RPMI7951 (cell line): ENCODE data around the gene ATG4B. TPM values are rescaled to one million over a fixed set of nuclear protein-coding genes. Genes with fewer than 3 reads are reported as not detected.
"Not testable (repeated sequence)": the region's sequence is repeated elsewhere in the genome, so short reads cannot be mapped to it uniquely, and the experiment has no call there.

ENCODE experiments used
- DNase-seq: peaks from one replicate; pipeline ENCODE4 v3.0.0-alpha.2; 2012; ENCODE audit warnings: low read depth
- total RNA-seq: library from RNA; depleted of rRNA; stranded (reverse); fragments of >200 nt; shearing (Covaris generic); gene quantifications from 2 replicates; pipeline ENCODE4 v1.2.3, GENCODE V29; 2014

Gene ATG4B
- total RNA-seq, 1 experiment from 2014 or later: 79.8 TPM

DNA sequence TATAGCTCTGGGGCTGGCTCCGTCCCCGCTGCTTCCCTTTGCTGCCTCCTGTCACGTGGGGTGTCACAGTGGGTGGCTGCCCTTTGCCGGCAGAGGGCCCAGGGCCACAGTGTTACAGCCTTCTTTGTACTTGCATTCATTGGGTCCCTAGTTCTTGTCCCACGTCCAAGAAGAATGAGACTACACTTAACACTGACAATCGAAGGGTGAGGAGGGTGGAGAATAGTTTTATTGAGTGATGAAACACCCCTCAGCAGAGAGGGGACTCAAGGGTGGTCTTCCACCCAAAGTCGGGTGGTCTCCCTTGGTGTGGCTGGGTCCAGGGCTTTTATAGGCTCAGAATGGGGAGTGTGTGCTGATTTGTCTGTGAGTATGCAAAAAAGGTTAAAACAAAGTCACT, 1.9 kb downstream of the ATG4B start:
- DNase-seq: no peak

DNA sequence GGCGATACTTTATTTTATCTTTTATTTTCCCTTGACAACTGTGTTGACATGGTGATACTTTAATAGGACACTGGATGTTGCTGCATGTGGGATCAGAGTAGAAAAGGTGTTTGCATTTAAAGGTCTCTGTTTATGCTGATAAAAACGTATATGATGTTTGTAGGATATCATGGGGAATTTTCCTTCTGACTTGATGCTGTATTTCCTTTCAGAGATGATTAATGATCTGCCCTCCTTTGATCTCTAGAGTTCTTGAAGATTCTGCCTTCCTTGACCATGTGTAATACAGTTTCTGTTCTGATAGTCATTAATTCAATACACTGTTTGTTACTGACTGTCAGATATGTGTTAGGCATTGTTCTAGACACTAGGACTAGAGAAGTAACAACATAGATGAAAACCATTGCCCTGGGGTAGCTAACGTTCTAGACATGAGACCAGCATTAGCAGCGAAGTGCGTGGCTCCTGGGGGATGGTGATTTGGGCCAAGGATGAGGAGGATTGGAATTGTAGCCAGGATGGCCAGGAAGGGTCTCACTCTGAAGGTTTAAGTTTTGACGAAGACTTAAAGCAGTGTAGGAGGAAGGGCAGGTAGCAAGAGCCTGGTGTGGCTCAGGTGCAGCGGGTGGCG, 2.8 kb downstream of the ATG4B start:
- DNase-seq: no peak

DNA sequence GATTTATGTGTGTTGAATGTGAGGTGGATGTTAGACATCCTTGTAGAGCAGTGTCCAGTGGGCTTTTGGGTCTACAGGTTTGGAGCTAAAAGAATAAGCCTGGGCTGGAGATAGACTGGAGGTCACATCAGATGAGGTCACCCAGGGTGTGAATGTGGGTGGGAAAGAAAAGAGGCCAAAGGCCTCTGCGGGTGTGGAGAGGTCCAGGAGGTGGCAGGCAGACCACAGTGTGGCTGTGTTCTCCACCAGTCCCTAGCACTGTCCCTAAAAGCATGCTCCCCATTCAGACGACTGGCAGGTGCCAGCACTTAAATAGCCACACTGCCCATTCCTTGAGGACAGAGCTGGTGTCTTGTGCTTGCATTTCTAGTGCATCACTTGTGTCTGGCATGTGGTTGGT, 4.1 kb downstream of the ATG4B start:
- no peak for DNase-seq

DNA sequence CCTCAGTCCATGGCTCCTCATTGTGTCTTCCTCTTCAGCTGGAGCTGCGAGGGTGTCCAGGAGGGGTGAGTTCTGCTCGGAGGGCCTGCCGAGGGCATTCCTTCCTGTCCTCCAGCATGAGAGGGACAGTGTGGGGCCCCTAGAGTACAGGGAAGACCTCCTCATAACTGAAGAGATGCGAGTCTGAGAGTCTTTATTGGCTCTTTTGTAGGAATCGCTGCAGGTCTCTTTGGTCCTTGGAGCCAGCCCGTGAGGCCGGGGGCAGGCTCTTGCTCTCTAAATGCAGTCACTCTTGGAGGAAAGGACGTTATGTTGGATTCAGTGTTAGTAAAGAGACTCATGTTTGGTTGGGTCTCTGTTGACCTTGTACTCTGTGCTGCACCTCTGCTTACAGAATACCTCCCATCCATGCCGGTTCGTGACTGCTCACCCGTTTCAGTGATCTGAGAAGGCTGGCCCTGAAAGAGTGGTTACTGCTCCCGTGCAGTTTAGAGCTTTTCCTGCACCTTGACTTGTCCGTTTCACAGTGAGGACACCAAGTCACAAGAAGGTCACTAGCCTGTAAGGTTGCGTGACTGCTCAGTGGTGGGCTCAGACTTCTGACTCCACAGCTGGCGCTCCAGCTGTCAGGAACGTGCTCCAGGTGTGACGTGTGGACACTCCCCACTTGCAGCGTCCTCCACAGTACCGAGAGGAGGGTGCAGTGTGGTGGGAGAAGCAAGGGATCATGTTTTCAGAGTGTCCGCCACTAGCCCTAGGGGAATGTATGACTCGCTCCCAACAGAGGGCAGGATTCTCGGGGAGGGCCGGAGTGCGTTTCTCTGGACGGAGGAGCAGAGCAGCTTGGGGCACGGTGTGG, 7.8 kb downstream of the ATG4B start:
- no peak for DNase-seq

DNA sequence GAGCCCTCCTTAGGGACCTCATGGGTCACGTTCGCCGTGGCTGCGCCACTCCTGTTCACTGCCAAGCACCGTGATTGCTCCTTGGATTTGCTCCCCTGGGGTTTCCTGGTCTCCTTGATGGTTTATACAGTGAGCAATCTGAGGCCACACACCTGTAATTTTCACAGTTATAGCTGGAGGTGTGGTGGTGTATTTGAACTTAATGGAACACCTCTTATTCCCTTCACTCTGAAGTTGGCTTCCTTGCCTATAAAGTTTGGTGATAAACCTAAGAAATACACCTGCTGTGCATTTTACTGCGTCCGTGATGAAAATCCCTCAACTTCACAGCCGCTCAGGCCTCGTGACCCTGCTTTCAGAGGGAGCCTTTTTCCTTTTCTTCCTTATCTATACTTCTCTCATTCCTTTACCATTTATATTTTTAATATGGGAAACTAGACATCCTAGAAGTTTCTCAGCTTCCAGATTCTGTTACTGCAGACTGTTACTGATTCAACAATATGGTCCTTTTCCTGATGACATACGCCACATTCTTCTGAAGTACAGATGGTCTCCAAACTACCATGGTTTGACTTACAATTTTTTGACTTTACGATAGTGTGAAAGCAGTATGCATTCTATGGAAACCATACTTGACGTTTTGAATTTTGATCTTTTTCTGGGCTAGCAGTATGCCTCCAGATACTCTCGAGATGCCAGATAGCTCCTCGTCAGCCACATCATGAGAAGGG, 8.6 kb downstream of the ATG4B start:
- no peak for DNase-seq

DNA sequence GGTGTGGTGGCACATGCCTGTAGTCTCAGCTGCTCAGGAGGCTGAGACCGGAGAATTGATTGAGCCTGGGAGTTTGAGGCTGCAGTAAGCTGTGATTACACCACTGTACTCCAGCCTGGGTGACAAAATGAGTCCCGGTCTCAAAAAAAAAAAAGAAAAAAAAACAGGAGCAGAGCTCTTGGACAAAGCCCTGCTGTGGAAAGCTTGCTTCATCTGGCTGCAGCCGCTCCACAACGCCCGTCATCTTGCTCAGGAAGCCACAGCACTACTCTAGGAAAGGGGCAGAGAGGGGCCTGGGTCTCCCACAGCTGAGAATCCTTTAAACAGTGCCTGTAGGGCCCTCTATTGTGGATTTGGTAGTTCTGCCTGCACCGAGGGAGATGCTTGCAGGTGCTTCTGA, 11.0 kb downstream of the ATG4B start:
- DNase-seq: no peak

DNA sequence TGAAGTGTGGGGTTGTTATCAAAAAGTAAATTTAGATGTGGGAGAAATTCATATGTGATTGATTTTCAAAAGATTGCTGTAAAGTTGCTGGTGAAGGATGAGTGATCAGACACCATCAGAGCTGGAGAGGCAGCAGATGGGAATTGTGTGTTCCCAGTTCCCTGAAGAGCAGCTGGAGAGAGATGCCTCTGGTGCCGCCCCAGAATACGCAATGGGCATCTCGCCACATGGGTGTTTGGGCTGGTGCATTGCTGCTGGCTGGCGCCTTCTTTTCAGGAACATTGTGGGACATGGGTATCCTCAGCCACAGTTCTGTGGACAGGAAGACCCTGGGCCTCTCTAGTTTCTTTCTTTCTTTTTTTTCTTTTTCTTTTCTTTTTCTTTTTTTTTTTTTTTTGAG, 11.9 kb downstream of the ATG4B start:
- DNase-seq: no peak

DNA sequence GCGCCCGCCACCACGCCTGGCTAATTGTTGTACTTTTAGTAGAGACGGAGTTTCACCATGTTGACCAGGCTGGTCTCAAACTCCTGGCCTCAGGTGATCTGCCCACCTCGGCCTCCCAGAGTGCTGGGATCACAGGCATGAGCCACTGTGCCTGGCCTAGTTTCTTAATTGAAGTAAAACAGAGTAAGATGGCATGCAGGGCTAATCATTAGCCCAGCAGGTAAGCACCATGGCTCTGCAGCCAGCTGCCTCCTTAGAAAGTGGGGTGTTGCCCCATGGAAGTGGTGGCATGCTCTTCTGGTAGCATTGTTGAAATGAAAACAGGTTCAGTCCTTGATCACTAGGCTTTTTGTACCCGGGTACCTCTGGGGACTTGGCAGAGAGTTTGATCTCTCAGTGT, 12.4 kb downstream of the ATG4B start:
- no peak for DNase-seq

DNA sequence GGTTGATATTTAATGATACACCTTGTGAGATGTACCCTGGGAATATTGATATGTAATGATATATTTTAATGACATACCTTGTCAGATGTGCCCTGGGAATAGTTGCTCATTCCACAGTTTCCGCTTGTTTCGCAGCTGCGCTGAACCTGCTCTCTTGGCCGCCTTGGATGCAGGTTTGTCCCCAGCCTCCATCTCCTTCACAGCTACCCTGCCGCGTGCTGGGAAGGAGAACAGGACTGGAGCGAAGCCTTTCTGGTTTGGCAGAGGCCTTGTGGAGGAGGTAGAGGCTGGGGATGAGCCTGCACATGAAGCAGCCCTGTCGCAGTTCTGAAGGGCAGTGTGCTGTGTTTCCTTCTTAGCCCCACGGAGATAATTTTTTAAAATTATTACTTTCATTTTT, 14.6 kb downstream of the ATG4B start:
- no peak for DNase-seq

DNA sequence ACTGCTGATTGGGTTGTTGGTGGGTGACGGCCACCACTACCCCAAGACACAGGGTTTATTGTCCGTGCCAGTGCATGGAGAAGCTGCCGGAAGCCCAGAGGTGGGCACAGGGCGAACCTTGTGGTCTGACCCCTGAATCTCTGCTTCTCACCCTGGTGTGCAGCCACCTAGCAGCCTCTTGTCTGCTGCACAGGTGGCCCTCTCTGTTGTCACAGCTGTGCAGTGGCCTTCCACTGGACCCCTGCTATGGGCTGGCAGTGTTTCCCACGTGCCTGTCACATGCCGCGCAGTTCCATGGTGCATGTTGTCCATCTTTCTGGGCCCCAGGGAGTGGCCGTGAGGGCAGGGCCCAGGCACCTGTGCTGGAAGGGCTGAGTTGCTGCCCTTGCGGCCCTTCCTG, 15.2 kb downstream of the ATG4B start:
- DNase-seq: no peak

DNA sequence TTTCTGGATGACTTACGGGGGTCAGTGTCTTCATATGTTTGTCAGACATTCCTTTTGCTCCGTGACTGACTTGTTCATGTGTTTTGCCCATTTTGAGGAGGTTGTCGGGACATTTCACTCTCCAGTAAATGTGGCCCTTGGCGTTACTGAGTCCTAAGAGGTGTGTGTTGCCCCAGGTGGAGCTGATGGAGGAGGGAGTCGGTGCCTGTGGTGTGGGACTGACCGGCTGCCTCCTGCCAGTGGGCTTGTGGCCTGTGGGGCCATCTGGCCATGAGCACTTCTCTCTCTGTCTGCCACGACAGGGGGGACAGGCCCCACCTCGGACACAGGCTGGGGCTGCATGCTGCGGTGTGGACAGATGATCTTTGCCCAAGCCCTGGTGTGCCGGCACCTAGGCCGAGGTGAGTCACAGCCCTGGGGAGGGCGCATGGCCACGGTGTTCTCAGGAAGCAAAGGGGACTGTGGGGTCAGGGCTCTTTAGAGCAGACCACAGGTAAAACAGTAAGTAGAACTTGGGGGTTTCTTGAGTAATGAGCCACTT, 15.8 kb downstream of the ATG4B start:
- no peak for DNase-seq

DNA sequence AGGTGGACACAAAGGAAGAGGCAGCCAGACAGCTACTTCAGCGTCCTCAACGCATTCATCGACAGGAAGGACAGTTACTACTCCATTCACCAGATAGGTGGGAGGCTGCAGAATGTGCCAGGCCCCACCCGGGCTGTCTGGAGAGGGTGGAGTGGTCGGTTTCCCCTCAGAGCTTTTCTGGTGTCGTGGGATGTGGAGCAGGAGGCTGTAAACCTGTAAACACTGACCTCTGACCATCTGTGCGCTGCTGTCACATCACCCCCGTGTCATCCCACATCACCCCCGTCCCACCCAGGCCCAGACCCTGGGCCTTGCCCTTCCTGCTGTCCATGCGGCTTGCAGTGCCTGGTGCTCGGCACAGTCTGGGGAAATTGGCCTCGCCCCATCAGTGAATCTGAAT, 17.1 kb downstream of the ATG4B start:
- no peak for DNase-seq

DNA sequence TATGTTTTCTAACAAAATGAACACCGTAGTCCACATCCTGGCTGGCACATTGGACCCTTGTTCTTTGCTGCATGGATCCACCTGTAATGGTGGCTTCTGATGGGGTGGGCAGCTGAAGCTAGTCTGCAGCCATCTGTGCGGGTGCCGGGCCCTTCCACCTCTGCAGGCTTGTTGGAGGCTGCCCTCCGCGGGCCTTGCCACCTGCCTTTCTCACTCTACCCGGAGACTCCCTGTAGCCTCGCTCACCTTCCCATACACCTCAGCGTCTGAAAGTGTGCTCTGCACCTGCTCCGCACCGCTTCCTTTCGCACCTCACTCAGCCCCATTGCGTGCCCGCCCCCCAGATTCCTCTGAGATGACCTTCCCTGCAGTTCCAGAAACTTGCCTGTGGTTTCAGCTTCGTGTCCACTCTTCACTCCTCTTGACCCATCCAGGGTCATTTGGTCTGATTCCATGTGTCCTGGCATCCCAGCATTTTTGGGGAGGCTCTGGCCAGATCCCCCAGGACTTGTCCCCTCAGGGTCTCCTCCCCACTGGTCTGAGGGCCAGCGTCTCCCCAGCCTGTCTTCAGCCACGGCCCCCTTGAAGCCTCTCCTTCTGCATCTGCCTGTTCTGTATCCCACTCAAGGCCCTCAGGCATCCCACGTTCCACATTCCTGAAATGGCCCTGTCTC, 18.2 kb downstream of the ATG4B start:
- no peak for DNase-seq

DNA sequence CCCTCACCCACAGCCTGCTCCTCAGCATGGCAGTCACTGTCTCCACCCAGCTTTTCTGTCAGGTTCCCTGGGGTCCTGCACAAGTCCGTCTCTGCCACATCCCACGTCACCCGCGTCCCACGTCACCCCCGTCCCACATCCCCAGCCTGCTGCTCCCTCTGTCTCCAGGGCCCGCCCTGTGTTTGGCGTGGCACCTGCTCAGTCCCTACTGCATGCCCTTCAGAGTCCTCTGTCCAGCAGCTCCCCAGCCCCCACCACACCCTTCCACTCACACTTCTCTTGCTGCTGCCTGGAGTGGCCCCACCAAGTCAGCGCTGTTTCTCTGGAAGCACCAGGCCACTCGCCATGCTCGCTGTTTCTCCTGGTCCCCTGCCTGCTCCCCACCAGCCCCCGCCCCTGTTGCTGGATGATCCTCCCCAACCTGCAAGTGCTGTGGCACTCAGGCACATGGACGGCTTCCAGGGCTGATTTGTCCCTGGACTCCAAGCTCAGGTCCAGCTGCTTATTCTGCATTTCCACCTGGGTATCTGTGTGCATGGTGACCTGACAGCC, 18.8 kb downstream of the ATG4B start:
- no peak for DNase-seq

DNA sequence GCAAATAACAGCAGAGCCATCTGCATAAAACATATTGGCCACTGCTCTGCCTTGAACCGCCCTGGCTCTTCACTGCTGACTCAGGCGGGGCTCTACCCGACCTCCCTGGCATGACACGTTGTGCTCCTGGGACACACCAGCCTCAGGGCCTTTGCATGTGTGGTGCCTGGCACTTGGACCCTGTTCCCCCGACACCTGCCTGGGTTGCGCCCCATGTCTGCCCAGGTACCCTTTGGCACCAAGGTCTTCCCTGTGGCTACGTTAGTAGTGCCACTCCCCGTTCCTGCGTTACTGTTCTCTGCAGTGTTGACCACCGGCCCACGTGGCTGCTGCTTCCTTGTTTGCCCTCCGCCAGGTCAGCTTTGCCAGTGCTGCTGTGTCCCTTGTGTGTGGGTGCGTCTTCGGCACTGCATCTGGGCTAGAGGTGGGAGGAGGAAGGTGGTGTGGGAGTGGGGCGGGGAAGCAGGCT, 20.3 kb downstream of the ATG4B start:
- no peak for DNase-seq

DNA sequence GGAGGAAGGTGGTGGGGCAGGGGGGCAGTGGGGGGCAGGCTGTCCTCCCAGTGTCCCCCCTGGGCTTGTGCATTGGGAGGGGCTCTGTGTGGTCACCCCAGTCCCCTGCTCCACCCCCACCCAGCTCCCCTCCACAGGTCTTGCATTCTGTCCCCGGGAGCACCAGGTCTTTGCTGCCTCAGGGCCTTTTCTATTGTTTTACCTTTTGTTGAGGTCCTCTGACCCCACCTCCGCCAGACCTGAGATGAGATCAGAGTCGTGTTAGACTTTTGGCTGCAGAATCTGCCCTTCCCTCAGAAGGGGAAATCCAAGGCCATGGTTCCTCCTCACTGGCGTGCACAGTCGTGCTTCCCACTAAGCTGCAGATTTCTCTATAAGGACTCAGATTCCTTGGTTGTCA, 20.8 kb downstream of the ATG4B start:
- DNase-seq: no peak

DNA sequence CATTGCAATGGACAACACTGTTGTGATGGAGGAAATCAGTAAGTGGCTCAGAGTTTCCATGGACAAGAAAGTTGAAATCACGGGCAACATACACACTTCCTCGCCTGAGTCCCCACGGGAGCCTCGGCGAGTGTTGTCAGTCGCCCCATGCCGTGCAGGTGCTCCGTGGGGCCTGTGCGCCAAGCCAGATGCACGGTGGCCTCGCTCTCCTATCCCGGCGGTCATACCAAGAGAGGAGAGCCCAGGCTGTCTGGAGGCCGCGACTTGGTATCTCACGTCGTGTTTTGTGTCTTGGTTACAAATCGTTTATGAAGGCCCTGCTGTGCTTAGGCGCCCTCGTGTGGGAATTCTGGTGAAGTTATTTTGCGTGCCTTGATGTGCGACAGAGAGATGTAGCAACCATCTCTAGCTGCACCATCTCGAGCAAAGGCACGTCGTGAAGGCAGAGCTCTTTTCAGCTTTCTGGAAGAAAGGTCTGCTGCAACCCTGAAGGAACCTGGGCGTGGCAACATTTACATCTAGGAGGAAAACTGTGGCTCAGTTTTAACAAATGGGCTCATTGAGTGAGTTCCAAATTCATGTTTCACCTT, 21.8 kb downstream of the ATG4B start:
- DNase-seq: peak; percentile 67

DNA sequence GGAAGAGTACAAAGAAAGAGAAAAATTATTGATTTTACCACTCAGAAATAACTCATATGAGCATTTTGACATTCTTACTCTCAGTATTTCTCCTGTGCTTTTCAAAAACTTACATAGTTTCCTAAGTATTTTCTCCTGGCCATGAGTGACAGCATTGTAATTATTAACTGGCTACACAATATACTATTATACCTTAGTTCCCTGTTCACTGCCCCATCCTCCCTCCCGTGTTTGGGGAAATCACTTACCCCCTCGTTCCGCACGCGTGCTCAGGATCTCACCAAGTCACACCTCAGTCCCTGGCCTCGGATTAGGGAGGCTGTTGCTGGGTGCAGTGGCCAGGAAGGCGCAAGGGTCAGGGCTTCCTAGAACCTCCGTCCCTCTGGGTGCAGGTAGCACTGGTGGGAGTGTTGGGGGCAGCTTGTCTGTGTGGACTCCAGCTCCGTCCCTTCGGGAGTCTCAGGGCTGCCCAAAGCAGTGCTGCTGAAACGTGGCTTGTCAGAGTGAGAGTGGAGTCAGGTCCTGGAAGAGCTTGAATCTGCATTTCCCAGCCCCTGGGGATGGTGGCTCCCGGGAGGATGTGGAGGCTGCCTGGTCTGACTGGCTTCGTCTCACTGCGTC, 23.2 kb downstream of the ATG4B start:
- DNase-seq: no peak

DNA sequence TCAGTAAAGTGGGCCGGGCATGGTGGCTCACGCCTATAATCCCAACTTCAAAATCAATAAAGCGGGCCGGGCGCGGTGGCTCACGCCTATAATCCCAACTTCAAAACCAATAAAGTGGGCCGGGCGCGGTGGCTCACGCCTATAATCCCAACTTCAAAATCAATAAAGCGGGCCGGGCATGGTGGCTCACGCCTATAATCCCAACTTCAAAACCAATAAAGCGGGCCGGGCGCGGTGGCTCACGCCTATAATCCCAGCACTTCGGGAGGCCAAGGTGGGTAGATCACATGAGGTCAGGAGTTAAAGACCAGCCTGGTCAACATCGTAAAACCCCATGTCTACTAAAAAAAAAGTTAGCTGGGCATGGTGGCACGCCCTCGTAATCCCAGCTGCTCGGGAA, 25.2 kb downstream of the ATG4B start:
- not testable (repeated sequence) for DNase-seq

DNA sequence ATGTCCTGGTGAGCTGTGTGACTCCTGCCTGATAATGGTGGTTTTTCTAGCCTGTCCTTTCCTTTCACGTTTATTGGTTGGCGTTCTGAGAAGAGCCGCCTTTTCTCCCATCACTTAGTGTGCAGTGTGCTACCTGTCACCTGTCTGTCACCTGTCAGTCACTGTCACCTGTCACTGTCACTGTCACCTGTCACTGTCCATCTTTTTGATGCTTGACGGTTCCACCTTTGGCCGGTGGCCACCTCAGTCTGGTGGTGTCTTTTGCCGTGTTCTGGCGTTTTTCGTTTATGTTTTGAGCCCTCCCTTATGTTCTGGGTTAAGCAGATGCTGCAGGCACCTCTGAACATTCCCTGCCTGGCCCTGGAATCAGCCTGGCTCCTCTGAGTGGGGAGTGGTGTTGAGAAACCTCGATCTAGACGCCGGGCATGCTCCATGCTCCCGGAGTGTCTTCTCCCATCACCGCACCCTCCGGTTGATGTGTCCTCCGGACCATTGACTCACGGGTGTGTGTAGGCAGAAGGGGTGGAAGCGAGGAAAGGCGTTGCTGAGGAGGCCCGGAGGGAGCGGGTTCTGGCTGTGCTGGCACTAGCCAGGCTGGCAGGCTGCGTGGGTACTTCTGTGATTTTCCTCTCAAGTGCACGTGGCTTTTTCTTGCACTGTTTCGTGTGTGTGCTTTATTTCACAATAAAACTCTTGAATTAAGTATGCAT, 28.4 kb downstream of the ATG4B start:
- no peak for DNase-seq
